Left lung (tissue), 10 donors: ENCODE data around the gene GPR12. TPM values are rescaled to one million over a fixed set of nuclear protein-coding genes. Genes with fewer than 3 reads are reported as not detected.

Experiments
- ATAC-seq: fragments of 200-7000 bp; cut with Tn5 transposase; one replicate; pipeline ENCODE4 v1.9.1; 2020; ENCODE audit warnings: moderate library complexity
- DNase-seq, 4 donors: peaks; one replicate each; pipeline ENCODE4 v3.0.0-alpha.2; 2013 to 2020
- H3K27ac ChIP-seq, 2 donors: fragments of 200-600 bp; sonication (generic) in 1 of 2; one replicate each; pipeline versions ENCODE4 v1.5.0 to v1.8.0; 2020 to 2021
- H3K27me3 ChIP-seq, 2 donors: fragments of 200-600 bp; sonication (generic) in 1 of 2; one replicate each; pipeline versions ENCODE4 v1.5.0 to v1.8.0; 2020 to 2021
- H3K36me3 ChIP-seq, 2 donors: fragments of 200-600 bp; sonication (generic) in 1 of 2; one replicate each; pipeline versions ENCODE4 v1.5.0 to v1.8.0; 2020 to 2021
- H3K4me1 ChIP-seq, 2 donors: fragments of 200-600 bp; one replicate each; pipeline ENCODE4 v1.8.0; 2021
- H3K4me3 ChIP-seq, 2 donors: fragments of 200-600 bp; sonication (generic) in 1 of 2; one replicate each; pipeline versions ENCODE4 v1.5.0 to v1.8.0; 2020 to 2021; ENCODE audit warnings: mild to moderate bottlenecking in 1 of 2
- H3K9me3 ChIP-seq, 2 donors: fragments of 200-600 bp; sonication (generic) in 1 of 2; one replicate each; pipeline versions ENCODE4 v1.5.0 to v1.8.0; 2020 to 2021
- intact Hi-C, 2 donors: fragments of 100-400 bp; cut with DNase I; formaldehyde crosslinking; loops; one replicate each; pipeline versions ENCODE4 v1.11.2 to v1.14.2; 2022
- polyA plus RNA-seq, 6 donors: library from polyadenylated mRNA; unstranded; fragments of 120-200 nt; gene quantifications; one replicate each; pipeline ENCODE4 v1.2.1, GENCODE V29; 2013; ENCODE audit not compliant: insufficient read length in 6 of 6
- total RNA-seq, 2 donors: library from RNA; stranded (reverse); fragmentation: NEBNext Ultra II Directional; extraction: Animal tissue kit (Norgen Biotek cat#: 25700); gene quantifications; one replicate each; pipeline ENCODE4 v1.2.1, GENCODE V29; 2021
- TF ChIP-seq, protein P1 (sequence below), 2 donors: fragments of 200-600 bp; sonication (generic) in 1 of 2; IDR thresholded peaks; one replicate each; pipeline versions ENCODE4 v1.5.0 to v1.8.0; 2021; ENCODE audit warnings: antibody characterized with exemption in 2 of 2
- donor health status: DM: no; HTN: yes; CAD: no.
- donor health status: DM: no; HTN: no; CAD: no.

The GPR12 gene
- total and polyA plus RNA-seq, 8 donors: 0.04 to 0.06 (median 0.04) TPM; not detected in 5

- Histone ChIP-seq H3K27me3 (peaks cover 0 to 8% of the 10 kb centered on the region in 2 donors), H3K36me3 (no peaks in the 10 kb centered on the region), H3K4me1 (peaks cover 0 to 8% of the 10 kb centered on the region in 2 donors), H3K27ac (no peak overlapping the region), H3K9me3 (no peaks in the 10 kb centered on the region), H3K4me3 (no peak overlapping the region)
- TF ChIP-seq, protein P1, sequence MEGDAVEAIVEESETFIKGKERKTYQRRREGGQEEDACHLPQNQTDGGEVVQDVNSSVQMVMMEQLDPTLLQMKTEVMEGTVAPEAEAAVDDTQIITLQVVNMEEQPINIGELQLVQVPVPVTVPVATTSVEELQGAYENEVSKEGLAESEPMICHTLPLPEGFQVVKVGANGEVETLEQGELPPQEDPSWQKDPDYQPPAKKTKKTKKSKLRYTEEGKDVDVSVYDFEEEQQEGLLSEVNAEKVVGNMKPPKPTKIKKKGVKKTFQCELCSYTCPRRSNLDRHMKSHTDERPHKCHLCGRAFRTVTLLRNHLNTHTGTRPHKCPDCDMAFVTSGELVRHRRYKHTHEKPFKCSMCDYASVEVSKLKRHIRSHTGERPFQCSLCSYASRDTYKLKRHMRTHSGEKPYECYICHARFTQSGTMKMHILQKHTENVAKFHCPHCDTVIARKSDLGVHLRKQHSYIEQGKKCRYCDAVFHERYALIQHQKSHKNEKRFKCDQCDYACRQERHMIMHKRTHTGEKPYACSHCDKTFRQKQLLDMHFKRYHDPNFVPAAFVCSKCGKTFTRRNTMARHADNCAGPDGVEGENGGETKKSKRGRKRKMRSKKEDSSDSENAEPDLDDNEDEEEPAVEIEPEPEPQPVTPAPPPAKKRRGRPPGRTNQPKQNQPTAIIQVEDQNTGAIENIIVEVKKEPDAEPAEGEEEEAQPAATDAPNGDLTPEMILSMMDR (IDR thresholded peaks at IDR 0.05): no peak
- no peak for DNase-seq
- ATAC-seq: no peak
- intact Hi-C loops: no loop called here
Measured at GRCh38 chr13:26721251-26722121, 39.1 kb downstream of the GPR12 start.

GRCh38 chr13:26719356-26719945 is 41.1 kb downstream of the GPR12 start:
- no peak overlapping the region for H3K4me3 ChIP-seq
- H3K27ac ChIP-seq: no peak overlapping the region
- no peak for DNase-seq
- peaks cover 0 to 8% of the 10 kb centered on the region in 2 donors for H3K4me1 ChIP-seq
- no peak for ATAC-seq
- TF ChIP-seq, protein P1 (IDR thresholded peaks at IDR 0.05): no peak
- peaks cover 0 to 8% of the 10 kb centered on the region in 2 donors for H3K27me3 ChIP-seq
- no peaks in the 10 kb centered on the region for H3K36me3 ChIP-seq
- intact Hi-C loops: loop anchor here in 1 of 2 donors (10.0 kb wide), 1 partner anchor 205 kb away; no protein-coding TSS in a partner anchor
- no peaks in the 10 kb centered on the region for H3K9me3 ChIP-seq

DNA sequence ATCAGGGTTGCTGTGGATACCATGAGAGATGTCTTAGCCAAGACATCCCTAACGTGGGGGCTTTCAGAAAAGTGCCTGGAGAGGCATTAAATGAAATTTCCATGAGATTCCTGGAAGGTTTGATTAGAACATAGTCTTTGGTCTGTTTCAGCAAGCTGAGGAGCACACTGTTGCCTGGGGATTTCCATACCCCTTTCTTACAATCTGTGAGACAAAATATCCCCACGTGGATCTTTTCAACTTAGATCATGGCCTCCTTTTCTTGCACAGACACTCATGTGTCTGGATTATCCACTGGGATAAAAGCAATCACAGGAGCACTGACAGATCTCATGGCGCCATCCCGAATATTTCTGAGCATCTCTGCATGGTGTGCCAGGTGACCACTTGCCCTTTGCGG is 41.7 kb downstream of the GPR12 start:
- ATAC-seq (no peak), DNase-seq (no peak)
- Histone ChIP-seq H3K27ac (no peak overlapping the region), H3K27me3 (peaks cover 0 to 8% of the 10 kb centered on the region in 2 donors), H3K9me3 (no peaks in the 10 kb centered on the region), H3K4me3 (no peak overlapping the region), H3K4me1 (peaks cover 0 to 8% of the 10 kb centered on the region in 2 donors), H3K36me3 (no peaks in the 10 kb centered on the region)
- intact Hi-C loops: loop anchor here in 1 of 2 donors (10.0 kb wide), 1 partner anchor 206 kb away; no protein-coding TSS in a partner anchor
- TF ChIP-seq, protein P1 (IDR thresholded peaks at IDR 0.05): no peak

GRCh38 chr13:26718146-26718545 is 42.4 kb downstream of the GPR12 start:
- Histone ChIP-seq H3K9me3 (no peaks in the 10 kb centered on the region), H3K27me3 (peaks cover 0 to 8% of the 10 kb centered on the region in 2 donors)
- TF ChIP-seq, protein P1 (IDR thresholded peaks at IDR 0.05): no peak

GRCh38 chr13:26716984-26717383 is 43.6 kb downstream of the GPR12 start:
- H3K27me3 ChIP-seq: peaks cover 0 to 5% of the 10 kb centered on the region in 2 donors

More at GRCh38 chr13:26718146-26718545, 42.4 kb downstream of the GPR12 start:
- Histone ChIP-seq H3K27ac (no peak overlapping the region), H3K4me1 (peaks cover 0 to 8% of the 10 kb centered on the region in 2 donors), H3K4me3 (no peak overlapping the region), H3K36me3 (no peaks in the 10 kb centered on the region)
- ATAC-seq: no peak
- DNase-seq: no peak
- intact Hi-C loops: loop anchor here in 1 of 2 donors (10.0 kb wide), 1 partner anchor 207 kb away; no protein-coding TSS in a partner anchor

More at GRCh38 chr13:26716984-26717383, 43.6 kb downstream of the GPR12 start:
- no peak for DNase-seq
- TF ChIP-seq, protein P1 (IDR thresholded peaks at IDR 0.05): no peak
- no peak for ATAC-seq
- no peaks in the 10 kb centered on the region for H3K36me3 ChIP-seq
- no peaks in the 10 kb centered on the region for H3K9me3 ChIP-seq
- H3K4me1 ChIP-seq: peaks cover 0 to 5% of the 10 kb centered on the region in 2 donors
- intact Hi-C loops: loop anchor here in 1 of 2 donors (10.0 kb wide), 1 partner anchor 208 kb away; no protein-coding TSS in a partner anchor
- H3K4me3 ChIP-seq: no peak overlapping the region
- no peak overlapping the region for H3K27ac ChIP-seq
